HFFc6 (cell line): ENCODE data around the gene MALSU1. TPM values are rescaled to one million over a fixed set of nuclear protein-coding genes. Genes with fewer than 3 reads are reported as not detected.

Source experiments
- DNase-seq: peaks from one replicate; pipeline ENCODE4 v3.0.0-alpha.2; 2018
- H3K27ac Mint-ChIP-seq: 2 replicates; pipeline ENCODE4 v1.8.0; 2020; ENCODE audit warnings: mild to moderate bottlenecking, mixed read lengths
- H3K27me3 Mint-ChIP-seq: 2 replicates; pipeline ENCODE4 v1.8.0; 2021; ENCODE audit warnings: mild to moderate bottlenecking, moderate library complexity, mixed read lengths; ENCODE audit not compliant: insufficient read depth
- H3K36me3 Mint-ChIP-seq: 2 replicates; pipeline ENCODE4 v1.8.0; 2021; ENCODE audit warnings: low read depth, mixed read lengths
- H3K4me1 Mint-ChIP-seq: 2 replicates; pipeline ENCODE4 v1.8.0; 2020; ENCODE audit warnings: low read depth, mixed read lengths
- H3K4me3 Mint-ChIP-seq: 2 replicates; pipeline ENCODE4 v1.8.0; 2020; ENCODE audit warnings: mild to moderate bottlenecking, moderate library complexity, mixed read lengths
- H3K9me3 Mint-ChIP-seq: 2 replicates; pipeline ENCODE4 v1.8.0; 2020; ENCODE audit warnings: mild to moderate bottlenecking, mixed read lengths
- total RNA-seq, 6 experiments: library from RNA; stranded (reverse); fragmentation: NEBNext Ultra II Directional; extraction: Animal tissue kit (Norgen Biotek cat#: 25700); gene quantifications; 2 replicates in 1 of 6; 3 replicates in 5 of 6; pipeline ENCODE4 v1.2.3, GENCODE V29; 2021
- TF ChIP-seq, protein P1 (sequence below): fragments of 200-600 bp; sonication (generic); IDR thresholded peaks from 2 replicates; pipeline ENCODE4 v1.5.0; 2021; ENCODE audit warnings: antibody characterized with exemption, mild to moderate bottlenecking

Gene MALSU1
- total RNA-seq, 6 experiments from 2014 or later, result 74.3 to 87.8 (median 79.6) TPM

DNA sequence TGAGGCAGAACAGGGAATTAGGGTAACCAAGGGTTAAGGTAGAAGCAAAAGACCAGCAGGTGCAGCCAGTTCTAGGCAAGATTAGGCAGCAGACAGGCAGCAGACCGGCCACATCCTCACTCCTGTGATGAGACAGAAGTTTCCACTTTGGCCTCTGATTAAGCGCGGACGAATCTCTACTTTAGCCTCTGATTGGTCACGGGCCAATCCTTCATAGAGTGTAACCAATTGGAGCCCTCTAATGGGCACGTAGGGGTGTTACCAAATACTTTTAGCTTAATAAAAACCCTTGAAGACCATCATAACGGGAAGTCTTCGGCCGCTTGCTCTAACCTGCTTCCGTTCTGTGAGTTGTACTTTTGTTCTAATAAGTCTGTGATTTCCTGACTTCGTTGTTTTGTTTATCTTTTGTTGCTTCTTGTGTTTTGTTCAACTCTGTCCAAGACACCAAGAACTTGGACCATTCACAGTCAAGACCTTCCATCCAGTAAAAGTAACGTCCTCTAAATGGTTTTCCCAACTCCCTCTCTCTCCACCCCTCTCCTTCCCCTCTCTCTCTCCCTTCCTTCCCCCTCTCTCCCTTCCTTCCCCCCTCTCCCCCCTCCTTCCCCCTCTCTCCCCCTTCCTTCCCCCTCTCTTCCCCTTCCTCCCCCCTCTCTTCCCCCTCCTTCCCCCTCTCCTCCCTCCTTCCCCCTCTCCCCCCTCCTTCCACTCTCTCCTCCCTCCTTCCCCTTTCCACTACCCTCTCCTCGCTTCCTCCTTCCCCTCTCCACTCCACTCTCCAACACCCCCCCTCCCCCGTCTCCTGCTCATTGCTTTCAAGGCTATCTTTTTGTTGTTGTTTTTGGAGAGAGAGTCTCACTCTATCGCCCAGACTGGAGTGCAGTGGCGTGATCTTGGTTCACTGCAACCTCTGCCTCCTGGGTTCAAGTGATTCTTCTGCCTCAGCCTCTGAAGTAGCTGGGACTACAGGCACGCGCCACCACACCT lies 13.2 kb upstream of the MALSU1 start:
- no peaks in the 10 kb centered on the region for H3K9me3 Mint-ChIP-seq
- TF ChIP-seq, protein P1, sequence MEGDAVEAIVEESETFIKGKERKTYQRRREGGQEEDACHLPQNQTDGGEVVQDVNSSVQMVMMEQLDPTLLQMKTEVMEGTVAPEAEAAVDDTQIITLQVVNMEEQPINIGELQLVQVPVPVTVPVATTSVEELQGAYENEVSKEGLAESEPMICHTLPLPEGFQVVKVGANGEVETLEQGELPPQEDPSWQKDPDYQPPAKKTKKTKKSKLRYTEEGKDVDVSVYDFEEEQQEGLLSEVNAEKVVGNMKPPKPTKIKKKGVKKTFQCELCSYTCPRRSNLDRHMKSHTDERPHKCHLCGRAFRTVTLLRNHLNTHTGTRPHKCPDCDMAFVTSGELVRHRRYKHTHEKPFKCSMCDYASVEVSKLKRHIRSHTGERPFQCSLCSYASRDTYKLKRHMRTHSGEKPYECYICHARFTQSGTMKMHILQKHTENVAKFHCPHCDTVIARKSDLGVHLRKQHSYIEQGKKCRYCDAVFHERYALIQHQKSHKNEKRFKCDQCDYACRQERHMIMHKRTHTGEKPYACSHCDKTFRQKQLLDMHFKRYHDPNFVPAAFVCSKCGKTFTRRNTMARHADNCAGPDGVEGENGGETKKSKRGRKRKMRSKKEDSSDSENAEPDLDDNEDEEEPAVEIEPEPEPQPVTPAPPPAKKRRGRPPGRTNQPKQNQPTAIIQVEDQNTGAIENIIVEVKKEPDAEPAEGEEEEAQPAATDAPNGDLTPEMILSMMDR, result no peak
- H3K4me1 Mint-ChIP-seq, result peaks cover 6% of the 10 kb centered on the region; the same call in 1 of the 2 replicates
- DNase-seq, result no peak
- H3K36me3 Mint-ChIP-seq, result no peaks in the 10 kb centered on the region
- H3K27me3 Mint-ChIP-seq, result 0 out of 2 replicates have a peak, but pooled peaks cover 2% of the 10 kb centered on the region
- H3K27ac Mint-ChIP-seq, result no peak overlapping the region
- no peak overlapping the region for H3K4me3 Mint-ChIP-seq

DNA sequence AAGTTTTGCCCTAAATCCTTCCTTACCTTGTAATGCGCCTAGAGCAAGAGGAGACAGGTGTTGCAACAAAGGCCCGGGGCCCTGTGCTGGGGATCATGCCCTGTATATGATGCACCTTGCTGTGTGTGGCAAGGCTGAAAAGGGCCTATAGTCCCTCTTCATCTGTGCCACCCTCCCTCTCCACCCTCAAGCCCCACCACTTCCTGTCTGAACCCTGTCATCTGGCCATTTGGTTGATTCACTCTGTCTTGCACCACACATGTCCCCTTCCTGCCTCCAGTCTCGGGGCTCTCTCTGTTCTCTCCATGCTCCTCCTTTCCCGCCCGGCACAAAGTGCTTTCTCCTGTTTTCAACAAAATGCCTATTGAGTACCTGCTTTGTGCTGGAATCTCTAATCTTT lies 11.5 kb upstream of the MALSU1 start:
- TF ChIP-seq, protein P1, result no peak
- no peak for DNase-seq
- Mint-ChIP-seq H3K36me3 (no peaks in the 10 kb centered on the region), H3K9me3 (no peaks in the 10 kb centered on the region), H3K27ac (no peak overlapping the region), H3K4me1 (peaks cover 6% of the 10 kb centered on the region; the same call in 1 of the 2 replicates), H3K4me3 (no peak overlapping the region), H3K27me3 (peaks cover 2% of the 10 kb centered on the region; the same call in 1 of the 2 replicates)

DNA sequence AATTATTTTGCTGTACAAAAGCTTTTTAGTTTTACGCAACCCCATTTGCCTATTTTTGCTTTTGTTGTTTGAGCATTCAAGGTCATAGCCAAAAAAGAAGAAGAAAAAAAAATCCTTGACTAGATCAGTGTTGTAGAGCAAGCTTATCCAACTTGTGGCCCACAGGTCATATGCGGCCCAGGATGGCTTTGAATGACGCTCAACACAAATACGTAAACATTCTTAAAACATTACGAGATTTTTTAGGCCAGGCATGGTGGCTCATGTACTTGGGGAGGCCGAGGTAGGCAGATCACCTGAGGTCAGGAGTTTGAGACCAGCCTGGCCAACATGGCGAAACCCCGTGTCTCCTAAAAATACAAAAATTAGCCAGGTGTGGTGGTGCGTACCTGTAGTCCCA lies 8.1 kb upstream of the MALSU1 start:
- no peaks in the 10 kb centered on the region for H3K9me3 Mint-ChIP-seq
- peaks cover 6% of the 10 kb centered on the region; the same call in 1 of the 2 replicates for H3K4me1 Mint-ChIP-seq
- TF ChIP-seq, protein P1, result no peak
- peaks cover 2% of the 10 kb centered on the region; the same call in 1 of the 2 replicates for H3K27me3 Mint-ChIP-seq
- no peaks in the 10 kb centered on the region for H3K36me3 Mint-ChIP-seq
- no peak overlapping the region for H3K27ac Mint-ChIP-seq
- H3K4me3 Mint-ChIP-seq, result no peak overlapping the region
- DNase-seq, result no peak

DNA sequence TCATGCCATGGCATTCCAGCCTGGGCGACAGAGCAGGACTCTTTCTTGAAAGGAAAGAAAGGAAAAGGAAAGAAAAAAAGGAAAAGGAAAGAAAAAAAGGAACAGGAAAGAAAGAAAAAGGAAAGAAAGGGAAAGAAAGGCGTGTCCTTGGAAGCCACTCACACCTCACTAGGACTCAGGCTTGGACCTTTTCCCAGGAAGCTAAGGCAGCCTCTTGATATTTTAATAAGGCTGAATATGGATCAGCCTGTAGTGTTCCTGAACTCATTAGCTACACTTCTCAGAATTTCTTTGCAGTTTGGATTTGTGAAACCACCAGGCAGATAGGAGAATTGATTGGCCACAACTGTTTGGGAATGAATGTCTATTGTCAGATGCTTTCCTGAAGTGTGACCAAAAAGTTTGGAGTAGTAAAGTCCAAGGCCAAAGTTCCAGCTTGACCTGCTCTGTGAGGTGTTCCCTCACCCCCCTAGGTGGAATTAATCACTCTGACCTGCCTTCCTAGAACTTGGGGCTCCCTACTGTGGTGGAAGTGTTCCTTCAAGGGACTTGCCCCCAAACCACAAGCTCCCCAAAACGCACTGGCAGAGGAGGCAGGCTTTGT lies 7.1 kb upstream of the MALSU1 start:
- no peak for DNase-seq

DNA sequence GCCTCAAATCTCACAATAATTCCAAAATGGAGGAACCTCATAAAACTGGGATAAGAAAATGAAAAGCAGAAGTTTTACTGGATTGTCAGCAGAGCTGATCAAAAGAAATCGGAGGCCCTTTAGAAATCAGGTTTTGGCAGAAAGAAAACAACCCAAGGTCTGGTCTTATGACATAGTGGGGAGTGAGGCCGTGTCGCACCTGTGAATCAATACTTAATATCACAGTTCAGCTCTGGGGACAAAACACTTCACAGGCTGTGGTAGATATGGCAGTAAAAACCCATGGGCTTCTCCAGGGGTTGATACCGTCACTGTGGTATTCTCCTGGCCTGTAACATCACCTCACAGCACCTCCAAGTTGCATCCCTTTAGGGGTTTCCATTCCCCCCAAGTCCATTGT lies 6.5 kb upstream of the MALSU1 start:
- TF ChIP-seq, protein P1, result no peak
- no peak overlapping the region for H3K27ac Mint-ChIP-seq
- DNase-seq, result no peak

More for the DNA sequence above, 7.1 kb upstream of the MALSU1 start:
- H3K4me1 Mint-ChIP-seq, result peaks cover 6% of the 10 kb centered on the region; the same call in 1 of the 2 replicates
- H3K27ac Mint-ChIP-seq, result no peak overlapping the region
- TF ChIP-seq, protein P1, result no peak
- H3K27me3 Mint-ChIP-seq, result peaks cover 2% of the 10 kb centered on the region; the same call in 1 of the 2 replicates
- no peaks in the 10 kb centered on the region for H3K9me3 Mint-ChIP-seq
- H3K36me3 Mint-ChIP-seq, result no peaks in the 10 kb centered on the region
- no peak overlapping the region for H3K4me3 Mint-ChIP-seq

More for the DNA sequence above, 6.5 kb upstream of the MALSU1 start:
- H3K36me3 Mint-ChIP-seq, result no peaks in the 10 kb centered on the region
- no peaks in the 10 kb centered on the region for H3K9me3 Mint-ChIP-seq
- no peak overlapping the region for H3K4me3 Mint-ChIP-seq
- peaks cover 1% of the 10 kb centered on the region; the same call in 1 of the 2 replicates for H3K27me3 Mint-ChIP-seq
- H3K4me1 Mint-ChIP-seq, result peaks cover 7% of the 10 kb centered on the region
